Measurements from ENCODE around the gene FRAS1. TPM values are rescaled to one million over a fixed set of nuclear protein-coding genes. Genes with fewer than 3 reads are reported as not detected.

Gene FRAS1
- total and polyA plus RNA-seq, 9 of the 15 experiments (the other 6 are each of a cell fraction or from before 2014, with no cell fraction given) = under 0.01 to 0.11 (median 0.04) TPM; not detected in 2

DNA sequence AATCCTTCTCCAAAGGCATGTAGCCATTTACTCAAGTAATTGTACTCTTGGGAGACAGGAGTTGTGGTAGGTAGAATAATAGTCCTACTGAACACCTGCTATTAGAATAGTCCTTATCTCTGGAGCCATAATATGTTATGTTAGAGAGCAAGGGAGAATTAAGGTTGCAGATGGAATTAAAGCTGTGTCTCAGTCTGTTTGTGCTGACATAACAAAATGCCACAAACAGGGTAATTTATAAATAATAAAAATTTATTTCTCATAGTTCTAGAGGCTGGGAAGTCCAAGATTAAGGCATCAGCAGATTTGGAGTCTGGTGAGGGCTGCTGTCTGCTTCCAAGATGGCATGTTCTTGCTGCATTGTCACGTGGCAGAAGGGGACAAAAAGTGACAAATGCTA lies 24.2 kb upstream of the FRAS1 start:
- Histone ChIP-seq H3K9ac (ENCODE audit: insufficient read depth in 1 of 2, low read depth in 2 of 2, low read length in 2 of 2) (no peak overlapping the region), H4K20me1 (replicated peaks; ENCODE audit: control insufficient read depth, insufficient read depth, low read length) (no peaks in the 10 kb centered on the region), H3K27me3 (ENCODE audit: control insufficient read depth in 2 of 2, insufficient read depth in 2 of 2, low read length in 2 of 2) (no peaks in the 10 kb centered on the region), H3K27ac (ENCODE audit: extremely low read depth, low read depth, low read length) (no peak overlapping the region), H2AFZ (ENCODE audit: low read depth, low read length) (no peak overlapping the region), H3K36me3 (ENCODE audit: control insufficient read depth, insufficient read depth, low read length) (no peaks in the 10 kb centered on the region), H3K9me1 (ENCODE audit: control insufficient read depth, insufficient read depth, low read length) (no peaks in the 10 kb centered on the region), H3K4me2 (ENCODE audit: insufficient read depth, low read length) (no peak overlapping the region), H3K4me1 (replicated peaks in 1 of 2; ENCODE audit: control insufficient read depth in 2 of 2, insufficient read depth in 2 of 2, low read length in 2 of 2) (no peaks in the 10 kb centered on the region), H3K79me2 (ENCODE audit: control insufficient read depth, insufficient read depth, low read length) (no peaks in the 10 kb centered on the region), H3K4me3 (no peak overlapping the region), H3K9me3 (replicated peaks; ENCODE audit: control insufficient read depth, insufficient read depth, low read depth, low read length) (no peaks in the 10 kb centered on the region)
- no peak for DNase-seq (ENCODE audit: extremely low read depth in 1 of 4, low spot score in 3 of 4)
- no peak for FAIRE-seq
- intact Hi-C loops (cut with micrococcal nuclease) (no loop called here), in situ Hi-C loops (cut with MboI) (no loop called here)
- CTCF ChIA-PET (ENCODE audit: low intra/inter-chr PET ratio) = no interaction called here
- 0% methylated on average over 1 of the region's 1 CpG for WGBS (ENCODE audit: insufficient coverage, low coverage, missing lambda C conversion rate)
- no TSS peak for BruUV-seq (replicated peaks)
- POLR2A ChIA-PET = no interaction called here
- ATAC-seq = no peak
- no peak for TF ChIP-seq SMAD1 (IDR thresholded peaks at IDR 0.05; ENCODE audit: low read depth, low read length, partially characterized antibody)
- no peak for TF ChIP-seq NFRKB (IDR thresholded peaks at IDR 0.05; ENCODE audit: low read depth)
- TF ChIP-seq MGA (IDR thresholded peaks at IDR 0.05) = no peak
- peak; percentile 25 for TF ChIP-seq MAFF (IDR thresholded peaks at IDR 0.05; ENCODE audit: low read length)
- TF ChIP-seq NELFE (IDR thresholded peaks at IDR 0.05; ENCODE audit: insufficient read depth, insufficient read length) = no peak
- no peak for TF ChIP-seq MCM5 (IDR thresholded peaks at IDR 0.05; ENCODE audit: low read depth)
- TF ChIP-seq, protein P1, sequence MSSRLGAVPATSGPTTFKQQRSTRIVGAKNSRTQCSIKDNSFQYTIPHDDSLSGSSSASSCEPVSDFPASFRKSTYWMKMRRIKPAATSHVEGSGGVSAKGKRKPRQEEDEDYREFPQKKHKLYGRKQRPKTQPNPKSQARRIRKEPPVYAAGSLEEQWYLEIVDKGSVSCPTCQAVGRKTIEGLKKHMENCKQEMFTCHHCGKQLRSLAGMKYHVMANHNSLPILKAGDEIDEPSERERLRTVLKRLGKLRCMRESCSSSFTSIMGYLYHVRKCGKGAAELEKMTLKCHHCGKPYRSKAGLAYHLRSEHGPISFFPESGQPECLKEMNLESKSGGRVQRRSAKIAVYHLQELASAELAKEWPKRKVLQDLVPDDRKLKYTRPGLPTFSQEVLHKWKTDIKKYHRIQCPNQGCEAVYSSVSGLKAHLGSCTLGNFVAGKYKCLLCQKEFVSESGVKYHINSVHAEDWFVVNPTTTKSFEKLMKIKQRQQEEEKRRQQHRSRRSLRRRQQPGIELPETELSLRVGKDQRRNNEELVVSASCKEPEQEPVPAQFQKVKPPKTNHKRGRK (tag; IDR thresholded peaks at IDR 0.05) = no peak
- TF ChIP-seq ZNF316 (IDR thresholded peaks at IDR 0.05) = peak; percentile 41; the same call in 1 of the 2 replicates
